ENCODE results near the gene TRPM3.

TRPM3 gene

GRCh38 chr9:70901746-70902145 lies 219.7 kb downstream of the TRPM3 start:
- TF ChIP-seq, protein P1, sequence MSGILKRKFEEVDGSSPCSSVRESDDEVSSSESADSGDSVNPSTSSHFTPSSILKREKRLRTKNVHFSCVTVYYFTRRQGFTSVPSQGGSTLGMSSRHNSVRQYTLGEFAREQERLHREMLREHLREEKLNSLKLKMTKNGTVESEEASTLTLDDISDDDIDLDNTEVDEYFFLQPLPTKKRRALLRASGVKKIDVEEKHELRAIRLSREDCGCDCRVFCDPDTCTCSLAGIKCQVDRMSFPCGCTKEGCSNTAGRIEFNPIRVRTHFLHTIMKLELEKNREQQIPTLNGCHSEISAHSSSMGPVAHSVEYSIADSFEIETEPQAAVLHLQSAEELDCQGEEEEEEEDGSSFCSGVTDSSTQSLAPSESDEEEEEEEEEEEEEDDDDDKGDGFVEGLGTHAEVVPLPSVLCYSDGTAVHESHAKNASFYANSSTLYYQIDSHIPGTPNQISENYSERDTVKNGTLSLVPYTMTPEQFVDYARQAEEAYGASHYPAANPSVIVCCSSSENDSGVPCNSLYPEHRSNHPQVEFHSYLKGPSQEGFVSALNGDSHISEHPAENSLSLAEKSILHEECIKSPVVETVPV (CRISPR knock-in tag; IDR thresholded peaks at IDR 0.05): no peak
- no peak for TF ChIP-seq SNAI2 (CRISPR knock-in tag; IDR thresholded peaks at IDR 0.05)
- TF ChIP-seq BACH2 (CRISPR knock-in tag; IDR thresholded peaks at IDR 0.05; ENCODE audit: borderline replicate concordance): no peak
- no peak for TF ChIP-seq CSDC2 (CRISPR knock-in tag; IDR thresholded peaks at IDR 0.05)
- TF ChIP-seq, protein P2, sequence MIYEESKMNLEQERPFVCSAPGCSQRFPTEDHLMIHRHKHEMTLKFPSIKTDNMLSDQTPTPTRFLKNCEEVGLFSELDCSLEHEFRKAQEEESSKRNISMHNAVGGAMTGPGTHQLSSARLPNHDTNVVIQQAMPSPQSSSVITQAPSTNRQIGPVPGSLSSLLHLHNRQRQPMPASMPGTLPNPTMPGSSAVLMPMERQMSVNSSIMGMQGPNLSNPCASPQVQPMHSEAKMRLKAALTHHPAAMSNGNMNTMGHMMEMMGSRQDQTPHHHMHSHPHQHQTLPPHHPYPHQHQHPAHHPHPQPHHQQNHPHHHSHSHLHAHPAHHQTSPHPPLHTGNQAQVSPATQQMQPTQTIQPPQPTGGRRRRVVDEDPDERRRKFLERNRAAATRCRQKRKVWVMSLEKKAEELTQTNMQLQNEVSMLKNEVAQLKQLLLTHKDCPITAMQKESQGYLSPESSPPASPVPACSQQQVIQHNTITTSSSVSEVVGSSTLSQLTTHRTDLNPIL (CRISPR knock-in tag; IDR thresholded peaks at IDR 0.05; ENCODE audit: low read depth): no peak
- no peak for TF ChIP-seq ZC3H10 (CRISPR knock-in tag; IDR thresholded peaks at IDR 0.05)
- TF ChIP-seq ESRRG (CRISPR knock-in tag; IDR thresholded peaks at IDR 0.05): no peak
- TF ChIP-seq ZNF70 (CRISPR knock-in tag; IDR thresholded peaks at IDR 0.05): no peak
- TF ChIP-seq ZNF8 (CRISPR knock-in tag; IDR thresholded peaks at IDR 0.05): no peak
- no peak for TF ChIP-seq ZNF565 (CRISPR knock-in tag; conservative IDR thresholded peaks at IDR 0.05; ENCODE audit: low read depth)
- no peak for TF ChIP-seq ZFP30 (CRISPR knock-in tag; IDR thresholded peaks at IDR 0.05)
- TF ChIP-seq TSHZ2 (CRISPR knock-in tag; IDR thresholded peaks at IDR 0.05): no peak
- no peak for ATAC-seq

GRCh38 chr9:70901013-70901412 lies 220.4 kb downstream of the TRPM3 start:
- TF ChIP-seq CSDC2 (CRISPR knock-in tag; IDR thresholded peaks at IDR 0.05): no peak
- no peak for TF ChIP-seq TSHZ2 (CRISPR knock-in tag; IDR thresholded peaks at IDR 0.05)
- TF ChIP-seq, protein P1 (CRISPR knock-in tag; IDR thresholded peaks at IDR 0.05): no peak
- no peak for TF ChIP-seq ZC3H10 (CRISPR knock-in tag; IDR thresholded peaks at IDR 0.05)
- no peak for TF ChIP-seq SNAI2 (CRISPR knock-in tag; IDR thresholded peaks at IDR 0.05)
- no peak for ATAC-seq

DNA sequence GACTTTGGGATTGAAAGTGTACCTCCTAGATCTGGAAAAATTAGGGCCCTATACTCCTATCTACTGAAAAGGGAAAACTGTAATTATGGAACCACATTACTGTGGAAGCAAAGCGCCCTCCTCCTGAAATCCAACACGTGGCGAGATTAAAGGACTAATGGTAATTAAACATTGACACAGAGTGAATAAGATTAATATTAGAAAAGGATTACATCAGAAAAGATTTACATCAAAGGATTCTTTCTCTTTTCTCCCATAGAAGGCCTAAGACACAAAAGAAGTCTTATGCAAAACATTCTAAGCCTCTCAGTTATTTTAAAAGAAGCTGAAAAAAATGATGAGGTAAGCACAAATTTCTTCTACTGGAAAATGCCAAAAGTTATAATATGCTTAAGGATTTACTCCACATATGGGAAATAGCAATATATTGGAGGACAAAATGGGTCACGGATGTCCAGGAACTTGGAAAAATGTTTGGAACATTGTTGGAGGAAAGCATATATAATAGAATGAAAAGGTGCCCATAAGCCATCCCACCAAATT lies 227.8 kb downstream of the TRPM3 start:
- TF ChIP-seq ZFP30 (CRISPR knock-in tag; IDR thresholded peaks at IDR 0.05) (no peak), BACH2 (CRISPR knock-in tag; IDR thresholded peaks at IDR 0.05; ENCODE audit: borderline replicate concordance) (no peak), ZNF70 (CRISPR knock-in tag; IDR thresholded peaks at IDR 0.05) (no peak), OSR1 (CRISPR knock-in tag; IDR thresholded peaks at IDR 0.05) (no peak)
- TF ChIP-seq, protein P3, sequence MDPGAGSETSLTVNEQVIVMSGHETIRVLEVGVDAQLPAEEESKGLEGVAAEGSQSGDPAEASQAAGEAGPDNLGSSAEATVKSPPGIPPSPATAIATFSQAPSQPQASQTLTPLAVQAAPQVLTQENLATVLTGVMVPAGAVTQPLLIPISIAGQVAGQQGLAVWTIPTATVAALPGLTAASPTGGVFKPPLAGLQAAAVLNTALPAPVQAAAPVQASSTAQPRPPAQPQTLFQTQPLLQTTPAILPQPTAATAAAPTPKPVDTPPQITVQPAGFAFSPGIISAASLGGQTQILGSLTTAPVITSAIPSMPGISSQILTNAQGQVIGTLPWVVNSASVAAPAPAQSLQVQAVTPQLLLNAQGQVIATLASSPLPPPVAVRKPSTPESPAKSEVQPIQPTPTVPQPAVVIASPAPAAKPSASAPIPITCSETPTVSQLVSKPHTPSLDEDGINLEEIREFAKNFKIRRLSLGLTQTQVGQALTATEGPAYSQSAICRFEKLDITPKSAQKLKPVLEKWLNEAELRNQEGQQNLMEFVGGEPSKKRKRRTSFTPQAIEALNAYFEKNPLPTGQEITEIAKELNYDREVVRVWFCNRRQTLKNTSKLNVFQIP (CRISPR knock-in tag; IDR thresholded peaks at IDR 0.05; ENCODE audit: borderline replicate concordance, low read depth): no peak
- TF ChIP-seq, protein P2 (CRISPR knock-in tag; IDR thresholded peaks at IDR 0.05; ENCODE audit: low read depth): no peak
- no peak for ATAC-seq

All from SK-N-SH treated with all-trans-retinoic acid at 6 μM for 48 hours (cell line).